Endothelial cell of umbilical vein (primary cell): ENCODE results near the gene SULT1A1. TPM values are rescaled to one million over a fixed set of nuclear protein-coding genes. Genes with fewer than 3 reads are reported as not detected.
"Not testable (repeated sequence)": the region's sequence is repeated elsewhere in the genome, so short reads cannot be mapped to it uniquely, and the experiment has no call there.

Experiments used
- BruUV-seq: library from RNA; stranded (reverse); fragments of 400-500 nt; replicated peaks from 2 replicates; lab custom pipeline; 2021; lab: Mats Ljungman, UMichigan
- CTCF ChIA-PET: fragments of 300-600, 350-600 bp; sonication (Branson Sonifier 250); formaldehyde crosslinking; loops from one replicate; lab custom pipeline; 2021; ENCODE audit warnings: antibody characterized with exemption, inconsistent platforms; lab: Charles Lee
- POLR2A ChIA-PET: fragments of 300-600, 350-600 bp; sonication (Branson Sonifier 250); formaldehyde crosslinking; loops from one replicate; lab custom pipeline; 2021; ENCODE audit warnings: antibody characterized with exemption, inconsistent platforms; lab: Charles Lee
- DNase-seq: peaks from one replicate; pipeline ENCODE4 v3.0.0-alpha.2; 2011; ENCODE audit warnings: low read depth, low spot score
- FAIRE-seq: peaks from 2 replicates; lab custom pipeline; 2011; peaks lifted over from hg19 to GRCh38; lab: Jason Lieb, UNC
- H2AFZ ChIP-seq: 2 replicates; pipeline ENCODE4 v1.6.0; 2012; ENCODE audit warnings: low read depth, low read length, control low read depth, inconsistent platforms
- H3K27ac ChIP-seq: 2 replicates; pipeline ENCODE4 v1.5.1; 2011; ENCODE audit warnings: low read depth, mild to moderate bottlenecking, control low read depth, low read length, moderate library complexity; ENCODE audit not compliant: insufficient read depth
- H3K27me3 ChIP-seq, 2 experiments: 2 replicates each; pipeline versions ENCODE4 v1.6.0 to v1.6.1; 2011; ENCODE audit warnings: low read length in 2 of 2, mixed read lengths in 1 of 2; ENCODE audit not compliant: control insufficient read depth in 2 of 2, insufficient read depth in 2 of 2
- H3K36me3 ChIP-seq, 2 experiments: 2 replicates in 1 of 2; 3 replicates in 1 of 2; pipeline ENCODE4 v1.5.1; 2011; ENCODE audit warnings: low read length in 2 of 2, mild to moderate bottlenecking in 1 of 2, moderate library complexity in 1 of 2; ENCODE audit not compliant: control insufficient read depth in 2 of 2, insufficient read depth in 2 of 2; ENCODE audit errors: extremely low read depth in 1 of 2
- H3K4me1 ChIP-seq: 3 replicates; pipeline ENCODE4 v1.5.1; 2011; ENCODE audit warnings: mild to moderate bottlenecking, low read length; ENCODE audit not compliant: control insufficient read depth, insufficient read depth; ENCODE audit errors: extremely low read depth
- H3K4me2 ChIP-seq: 2 replicates; pipeline ENCODE4 v1.6.1; 2011; ENCODE audit warnings: low read length, control low read depth, mixed read lengths; ENCODE audit not compliant: insufficient read depth
- H3K4me3 ChIP-seq, 3 experiments: fragments of 200-600 bp in 1 of 3; sonication (generic), shearing (Covaris generic) in 1 of 3; replicated peaks in 1 of 3; 2 replicates each; pipeline ENCODE4 v1.5.1; 2011 to 2016; ENCODE audit warnings: control low read depth in 3 of 3, low read length in 3 of 3, mild to moderate bottlenecking in 2 of 3, inconsistent platforms in 1 of 3, low read depth in 1 of 3, moderate library complexity in 1 of 3; ENCODE audit not compliant: insufficient read depth in 1 of 3
- H3K79me2 ChIP-seq: 2 replicates; pipeline ENCODE4 v1.6.0; 2012; ENCODE audit warnings: low read length, inconsistent platforms; ENCODE audit not compliant: control insufficient read depth, insufficient read depth
- H3K9ac ChIP-seq: replicated peaks from 2 replicates; pipeline ENCODE3; 2011; ENCODE audit warnings: low read length, control low read depth; ENCODE audit not compliant: insufficient read depth; ENCODE audit errors: extremely low read depth
- H3K9me1 ChIP-seq: replicated peaks from 3 replicates; pipeline ENCODE4 v1.6.0; 2011; ENCODE audit warnings: mild to moderate bottlenecking, low read length; ENCODE audit not compliant: control insufficient read depth, insufficient read depth; ENCODE audit errors: extremely low read depth
- H3K9me3 ChIP-seq: replicated peaks from 2 replicates; pipeline ENCODE4 v1.5.1; 2012; ENCODE audit warnings: low read length, inconsistent platforms; ENCODE audit not compliant: control insufficient read depth, insufficient read depth
- H4K20me1 ChIP-seq: replicated peaks from 2 replicates; pipeline ENCODE3; 2011; ENCODE audit warnings: mild to moderate bottlenecking, low read length; ENCODE audit not compliant: control insufficient read depth, insufficient read depth; ENCODE audit errors: extremely low read depth
- dilution Hi-C: fragments of 300-500 bp; cut with MboI; formaldehyde crosslinking; loops from one replicate; pipeline ENCODE4 v1.15.0; 2019; ENCODE audit warnings: low sequenced_read_pairs; ENCODE audit not compliant: extremely low pct_ligation_motif_present
- intact Hi-C: fragments of 100-400 bp; cut with micrococcal nuclease; formaldehyde crosslinking; loops from one replicate; pipeline ENCODE4 v1.10.0; 2022
- polyA plus RNA-seq, 4 experiments: library from polyadenylated mRNA; depleted of rRNA in 3 of 4; stranded (reverse) in 3 of 4; unstranded in 1 of 4; fragments of >200 nt; gene quantifications; 2 replicates each; pipeline versions ENCODE4 v1.2.1 to v1.2.3, GENCODE V29; 2011 to 2012; ENCODE audit warnings: missing spikeins in 1 of 4
- total RNA-seq: library from RNA; stranded (reverse); gene quantifications from 2 replicates; pipeline ENCODE4 v1.2.3, GENCODE V29; 2021

The SULT1A1 gene
- total and polyA plus RNA-seq, 2 donors (not counting 3 experiments of a cell fraction or from before 2014, with no cell fraction given): 0.77 to 0.90 TPM

- CTCF ChIA-PET, POLR2A ChIA-PET: not testable (repeated sequence)
These were observed 28.5 kb upstream of the SULT1A1 start for GRCh38 chr16:28638359-28638758.

GRCh38 chr16:28637765-28638164 is 27.9 kb upstream of the SULT1A1 start, which contains the start of gene NPIPB8:
Gene NPIPB8 (plus strand): TSS chr16:28638065. CDS start chr16:28638361, 296 bp downstream.
- H3K9me1 ChIP-seq, H3K4me3 ChIP-seq, H2AFZ ChIP-seq, H3K9ac ChIP-seq, dilution Hi-C loops, BruUV-seq, FAIRE-seq, H3K79me2 ChIP-seq, H3K27me3 ChIP-seq, H3K9me3 ChIP-seq, H4K20me1 ChIP-seq, H3K36me3 ChIP-seq, CTCF ChIA-PET, H3K4me1 ChIP-seq, H3K4me2 ChIP-seq, DNase-seq, H3K27ac ChIP-seq, POLR2A ChIA-PET: not testable (repeated sequence)
- intact Hi-C loops: loop anchor here (10.0 kb wide), 1 partner anchor 63 kb away; no protein-coding TSS in a partner anchor

More at GRCh38 chr16:28638359-28638758, 28.5 kb upstream of the SULT1A1 start:
- intact Hi-C loops: loop anchor here (10.0 kb wide), 1 partner anchor 64 kb away; no protein-coding TSS in a partner anchor
- H3K4me2 ChIP-seq, H3K9me3 ChIP-seq, H3K27me3 ChIP-seq, H3K79me2 ChIP-seq, FAIRE-seq, DNase-seq, H4K20me1 ChIP-seq, H3K36me3 ChIP-seq, H3K4me3 ChIP-seq, dilution Hi-C loops, H3K9me1 ChIP-seq, H2AFZ ChIP-seq, H3K4me1 ChIP-seq, H3K9ac ChIP-seq, H3K27ac ChIP-seq, BruUV-seq: not testable (repeated sequence)

- H3K27ac ChIP-seq, FAIRE-seq, H3K36me3 ChIP-seq, H3K9ac ChIP-seq, H2AFZ ChIP-seq, H3K79me2 ChIP-seq, H3K4me1 ChIP-seq, CTCF ChIA-PET, H3K9me3 ChIP-seq, H3K27me3 ChIP-seq, H3K9me1 ChIP-seq, H3K4me3 ChIP-seq, dilution Hi-C loops, H4K20me1 ChIP-seq, POLR2A ChIA-PET, H3K4me2 ChIP-seq, BruUV-seq: not testable (repeated sequence)
- intact Hi-C loops: loop anchor here (10.0 kb wide), 1 partner anchor 61 kb away; no protein-coding TSS in a partner anchor
- peak; percentile 39 for DNase-seq
These were observed 26.4 kb upstream of the SULT1A1 start for GRCh38 chr16:28636093-28636823.

GRCh38 chr16:28630905-28631304 is 21.1 kb upstream of the SULT1A1 start:
- H2AFZ ChIP-seq, CTCF ChIA-PET, H3K36me3 ChIP-seq, H3K9me1 ChIP-seq, H4K20me1 ChIP-seq, H3K27ac ChIP-seq, H3K4me3 ChIP-seq, H3K79me2 ChIP-seq, H3K27me3 ChIP-seq, H3K9me3 ChIP-seq, POLR2A ChIA-PET, FAIRE-seq, DNase-seq, H3K9ac ChIP-seq, H3K4me1 ChIP-seq, H3K4me2 ChIP-seq, BruUV-seq, dilution Hi-C loops: not testable (repeated sequence)
- intact Hi-C loops: loop anchor here (10.0 kb wide), 1 partner anchor 56 kb away; no protein-coding TSS in a partner anchor
